Activated naive CD8-positive, alpha-beta T cell treated with anti-CD3 and anti-CD28 coated beads, Interleukin-2, amount 50 U/mL, for 24 hours (primary cell): ENCODE results near the gene KCNQ1.

Experiments used
- ATAC-seq: fragments of 150-1000 bp; cut with Tn5 transposase; one replicate; pipeline ENCODE4 v1.10.0; 2021
- DNase-seq: peaks from one replicate; pipeline ENCODE4 v3.0.0; 2021
- H3K27ac Mint-ChIP-seq: one replicate; pipeline ENCODE4 v1.8.0; 2021; ENCODE audit warnings: mild to moderate bottlenecking, mixed read lengths
- H3K27me3 Mint-ChIP-seq: one replicate; pipeline ENCODE4 v1.8.0; 2021; ENCODE audit warnings: mixed read lengths
- H3K36me3 Mint-ChIP-seq: one replicate; pipeline ENCODE4 v1.8.0; 2021; ENCODE audit warnings: low read depth, mixed read lengths
- H3K4me1 Mint-ChIP-seq: one replicate; pipeline ENCODE4 v1.8.0; 2021; ENCODE audit warnings: mixed read lengths
- H3K4me3 Mint-ChIP-seq: one replicate; pipeline ENCODE4 v1.8.0; 2021; ENCODE audit warnings: mild to moderate bottlenecking, moderate library complexity, mixed read lengths
- H3K9me3 Mint-ChIP-seq: one replicate; pipeline ENCODE4 v1.8.0; 2021; ENCODE audit warnings: mixed read lengths

KCNQ1 gene

DNA sequence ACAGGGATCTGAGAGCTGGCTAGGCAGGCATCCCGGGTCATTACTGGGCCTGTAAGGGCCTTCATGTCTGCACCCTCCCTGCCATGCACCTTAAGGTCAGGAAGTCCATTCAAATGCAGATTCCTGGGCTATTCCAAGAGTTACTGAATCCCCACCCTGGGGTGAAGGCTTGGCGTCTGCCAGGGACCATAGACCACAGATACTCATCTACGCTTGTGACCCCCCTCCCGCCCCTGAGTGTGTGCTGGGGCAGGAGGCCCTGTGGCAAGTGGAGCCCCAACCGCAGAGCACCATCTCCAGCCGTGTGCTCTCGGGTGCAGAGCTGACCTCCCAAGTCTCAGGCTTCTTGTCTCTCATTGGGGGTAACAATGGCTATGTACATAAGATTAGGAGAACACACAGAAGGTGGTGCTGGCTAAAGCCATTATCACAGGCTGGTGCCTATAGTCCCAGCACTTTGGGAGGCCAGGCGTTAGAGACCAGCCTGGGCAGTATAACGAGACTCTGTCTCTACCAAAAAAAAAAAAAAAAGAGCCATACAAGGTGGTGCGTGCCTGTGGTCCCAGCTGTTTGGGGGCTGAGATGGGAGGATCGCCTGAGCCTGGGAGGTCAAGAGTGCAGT, 274.1 kb downstream of the KCNQ1 start:
- DNase-seq (no peak), ATAC-seq (no peak)
- Mint-ChIP-seq H3K27me3 (no peaks in the 10 kb centered on the region), H3K4me3 (no peak overlapping the region), H3K27ac (no peak overlapping the region), H3K4me1 (no peaks in the 10 kb centered on the region), H3K9me3 (no peaks in the 10 kb centered on the region), H3K36me3 (no peaks in the 10 kb centered on the region)

DNA sequence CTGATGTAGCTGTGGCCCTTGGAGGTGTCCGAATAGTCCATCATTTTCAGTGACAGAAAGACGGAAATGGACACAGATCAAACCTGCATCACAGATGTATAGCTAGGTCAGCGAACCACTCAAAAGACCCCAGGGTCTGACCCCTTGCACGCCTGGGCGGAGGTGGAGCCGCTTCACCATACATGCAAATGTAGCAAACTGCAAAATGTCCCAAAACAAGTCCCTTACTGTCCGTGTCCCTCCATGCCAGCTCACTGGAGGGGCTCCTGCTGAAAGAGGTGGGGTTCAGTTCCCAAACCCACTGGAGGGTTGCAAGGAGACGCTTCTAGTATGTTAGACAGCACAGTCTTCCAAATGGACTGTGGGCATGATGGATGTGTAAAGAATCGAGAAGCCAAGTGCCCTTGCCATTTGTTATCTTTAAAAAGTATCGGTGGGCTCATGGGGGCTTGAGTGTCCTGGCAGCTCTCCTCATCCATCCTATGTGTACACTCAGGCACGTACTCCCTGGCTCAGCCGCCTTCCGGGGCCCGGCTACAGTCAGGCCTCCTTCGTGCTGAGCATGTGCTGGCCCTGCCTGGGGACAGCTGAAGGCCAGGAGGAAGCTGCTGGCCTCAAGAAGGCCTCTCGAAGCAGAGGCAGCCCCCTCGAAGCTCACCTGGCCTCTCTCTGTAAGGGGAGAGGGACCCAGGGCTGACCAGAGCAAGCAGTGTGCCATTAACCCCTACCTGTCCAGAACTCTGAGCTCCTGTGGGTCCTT, 275.2 kb downstream of the KCNQ1 start:
- Mint-ChIP-seq H3K27me3 (no peaks in the 10 kb centered on the region), H3K36me3 (no peaks in the 10 kb centered on the region), H3K4me3 (no peak overlapping the region), H3K27ac (no peak overlapping the region), H3K9me3 (no peaks in the 10 kb centered on the region), H3K4me1 (no peaks in the 10 kb centered on the region)
- ATAC-seq, result no peak
- no peak for DNase-seq

DNA sequence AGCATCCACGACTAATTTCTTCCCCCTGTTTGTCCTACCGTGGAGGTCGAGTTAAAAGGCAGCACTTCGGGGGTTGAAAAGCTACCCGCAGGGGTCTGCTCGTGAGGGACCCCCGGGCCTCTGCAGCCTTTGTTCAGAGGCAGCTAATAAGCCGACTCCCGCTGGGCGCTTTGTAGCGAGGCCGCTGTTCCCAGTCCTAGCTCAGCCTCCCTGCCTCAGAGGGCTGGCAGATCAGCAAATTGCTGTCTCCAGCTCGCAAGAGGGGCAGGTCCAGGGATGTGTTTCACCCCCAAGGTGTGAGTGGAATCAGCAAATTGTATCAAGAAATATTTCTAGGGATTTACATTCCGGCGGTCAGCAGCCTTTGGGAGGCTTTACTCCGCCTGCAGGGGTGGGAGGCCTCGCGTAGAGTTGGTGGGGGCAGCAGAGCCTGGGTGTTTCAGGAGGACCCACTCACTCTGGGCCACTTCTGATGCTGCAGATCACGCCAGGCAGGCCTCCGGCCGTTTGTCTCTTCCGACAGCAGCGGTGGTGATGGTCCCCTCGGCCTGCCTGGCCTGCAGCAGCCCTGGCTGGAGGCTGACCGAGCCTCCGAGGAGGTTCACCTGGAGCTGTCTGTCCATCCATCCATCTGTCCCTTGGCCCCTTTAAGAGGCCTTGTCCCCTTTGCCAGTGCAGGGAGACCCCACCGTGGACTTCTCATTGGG, 276.6 kb downstream of the KCNQ1 start:
- H3K4me3 Mint-ChIP-seq, result no peak overlapping the region
- no peaks in the 10 kb centered on the region for H3K27me3 Mint-ChIP-seq
- H3K9me3 Mint-ChIP-seq, result no peaks in the 10 kb centered on the region
- H3K4me1 Mint-ChIP-seq, result no peaks in the 10 kb centered on the region
- ATAC-seq (no peak), DNase-seq (no peak)
- no peak overlapping the region for H3K27ac Mint-ChIP-seq
- H3K36me3 Mint-ChIP-seq, result no peaks in the 10 kb centered on the region

DNA sequence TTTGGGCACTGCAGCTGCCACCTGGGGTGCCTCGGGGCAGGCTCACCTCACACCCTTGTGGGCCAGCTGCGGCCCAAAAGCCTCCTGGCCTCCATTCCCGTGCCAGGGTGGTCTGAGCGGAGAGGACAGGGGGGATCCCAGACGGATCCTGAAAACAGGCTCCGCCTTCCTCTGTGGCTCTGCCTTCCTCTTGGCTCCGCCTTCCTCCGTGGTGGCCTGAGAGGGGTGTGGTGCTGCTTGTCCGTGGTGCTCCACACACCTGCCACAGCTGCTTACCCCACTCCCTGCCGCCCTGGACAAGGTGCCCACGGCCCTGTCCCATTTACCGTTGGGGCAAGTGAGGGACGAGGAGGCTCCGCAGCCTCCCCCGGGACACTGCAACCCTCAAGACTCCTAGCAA, 278.1 kb downstream of the KCNQ1 start:
- Mint-ChIP-seq H3K9me3 (no peaks in the 10 kb centered on the region), H3K4me3 (no peak overlapping the region), H3K27me3 (no peaks in the 10 kb centered on the region), H3K4me1 (no peaks in the 10 kb centered on the region), H3K36me3 (no peaks in the 10 kb centered on the region), H3K27ac (no peak overlapping the region)
- no peak for DNase-seq
- ATAC-seq, result no peak

DNA sequence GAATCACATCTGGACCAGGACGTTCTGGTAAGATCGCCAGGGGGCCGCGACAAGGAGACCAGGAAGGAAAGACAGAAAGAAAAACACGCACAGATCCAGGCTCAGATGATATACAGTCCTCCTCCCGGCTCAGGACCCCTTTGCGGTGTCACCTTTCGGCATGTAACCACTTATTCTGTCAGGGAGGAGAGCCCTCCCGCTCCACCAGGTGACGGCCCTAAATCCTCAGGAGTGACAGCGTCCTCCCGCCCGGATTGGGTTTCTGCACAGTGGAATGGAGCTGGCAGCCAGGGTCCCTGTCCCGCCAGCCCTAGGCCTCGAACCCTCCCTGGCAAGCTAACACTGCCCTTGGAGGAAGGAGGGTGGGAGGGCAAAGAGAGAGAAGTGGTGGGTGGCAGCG, 279.3 kb downstream of the KCNQ1 start:
- no peaks in the 10 kb centered on the region for H3K36me3 Mint-ChIP-seq
- no peaks in the 10 kb centered on the region for H3K27me3 Mint-ChIP-seq
- no peak for DNase-seq
- no peak for ATAC-seq
- no peak overlapping the region for H3K27ac Mint-ChIP-seq
- H3K9me3 Mint-ChIP-seq, result no peaks in the 10 kb centered on the region
- H3K4me1 Mint-ChIP-seq, result no peaks in the 10 kb centered on the region
- H3K4me3 Mint-ChIP-seq, result no peak overlapping the region

DNA sequence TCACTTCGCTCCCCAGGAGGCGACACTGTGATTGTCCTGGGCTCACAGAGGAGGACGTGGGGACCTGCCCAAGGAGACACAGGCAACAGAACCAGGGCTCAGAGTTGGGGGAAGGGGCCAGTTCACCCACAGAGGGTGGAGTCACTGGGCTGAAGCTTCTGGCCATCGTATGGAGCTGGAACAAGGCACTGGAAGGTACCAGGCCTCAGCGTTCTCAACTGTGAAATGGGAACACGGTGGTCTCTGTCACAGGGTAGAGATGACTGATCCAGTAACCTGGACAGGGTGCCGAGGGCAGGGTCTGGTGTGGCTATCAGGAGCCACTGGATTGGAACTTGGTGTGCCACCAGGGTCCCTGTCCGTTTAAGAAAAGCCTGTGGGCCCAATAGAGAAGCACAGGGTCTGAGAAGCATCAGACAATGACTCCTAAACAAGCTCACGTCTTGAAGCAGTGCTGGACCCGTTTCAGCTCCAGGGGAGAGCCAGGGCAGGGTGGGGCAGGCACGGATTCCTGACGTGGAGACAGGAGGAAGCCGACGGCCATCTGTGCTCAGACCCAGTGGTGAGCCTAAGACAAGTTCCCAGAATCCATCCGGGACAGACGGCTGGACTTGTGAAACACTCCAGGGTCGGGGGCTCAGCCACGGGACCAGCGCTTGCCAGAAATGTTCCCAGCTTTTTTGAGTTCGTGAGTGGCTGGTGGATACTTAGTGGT, 280.0 kb downstream of the KCNQ1 start:
- Mint-ChIP-seq H3K27me3 (no peaks in the 10 kb centered on the region), H3K36me3 (no peaks in the 10 kb centered on the region), H3K9me3 (no peaks in the 10 kb centered on the region), H3K4me3 (no peak overlapping the region), H3K27ac (no peak overlapping the region), H3K4me1 (no peaks in the 10 kb centered on the region)
- no peak for ATAC-seq
- DNase-seq, result no peak

DNA sequence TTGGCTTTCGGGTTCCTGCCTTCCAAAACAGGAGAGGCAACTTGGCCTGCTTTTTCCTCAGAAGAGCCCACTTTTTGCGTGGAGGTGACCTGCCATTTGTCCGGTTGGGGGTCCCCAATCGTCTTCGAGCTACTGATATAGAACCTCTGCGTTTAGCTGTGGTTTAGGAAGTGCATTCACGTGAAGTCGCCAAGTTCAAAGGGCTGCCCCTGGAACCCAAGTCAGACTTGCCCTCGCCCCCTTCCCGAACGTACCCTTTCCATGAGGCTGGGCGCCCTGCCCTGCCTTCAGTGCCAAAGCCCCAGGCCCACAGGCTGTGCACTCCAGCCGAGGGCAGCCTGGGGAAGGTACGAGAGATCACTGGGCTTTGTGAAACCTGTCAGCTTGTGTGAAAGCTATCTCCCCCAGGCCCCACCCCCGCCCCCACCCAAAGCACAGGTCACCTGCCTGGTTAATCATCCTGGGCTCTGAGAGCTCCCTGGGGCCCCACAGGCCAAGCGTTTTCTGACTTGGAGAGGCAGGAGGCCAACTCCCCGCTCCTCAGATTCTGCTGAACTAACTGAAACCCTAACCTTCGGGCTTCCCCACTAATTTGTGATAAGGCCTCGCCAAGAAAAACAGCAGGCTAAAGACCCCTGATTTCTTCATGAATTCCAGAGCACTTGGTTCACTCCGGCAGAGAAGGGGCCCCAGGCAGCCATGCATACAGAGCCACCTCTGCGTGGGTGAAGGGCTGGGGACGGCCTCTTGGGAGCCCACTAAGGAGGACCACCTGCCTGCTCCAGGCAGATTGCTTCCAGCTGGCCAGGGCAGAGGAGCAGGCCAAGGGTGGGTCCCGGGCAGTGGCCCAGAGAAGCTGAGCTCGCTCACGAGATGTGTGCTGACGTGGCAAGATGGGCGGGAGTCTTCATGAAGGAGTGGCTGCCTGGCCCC, 280.8 kb downstream of the KCNQ1 start:
- Mint-ChIP-seq H3K4me3 (no peak overlapping the region), H3K27ac (no peak overlapping the region), H3K9me3 (no peaks in the 10 kb centered on the region), H3K36me3 (no peaks in the 10 kb centered on the region), H3K27me3 (no peaks in the 10 kb centered on the region), H3K4me1 (no peaks in the 10 kb centered on the region)
- ATAC-seq, result no peak
- DNase-seq, result no peak

DNA sequence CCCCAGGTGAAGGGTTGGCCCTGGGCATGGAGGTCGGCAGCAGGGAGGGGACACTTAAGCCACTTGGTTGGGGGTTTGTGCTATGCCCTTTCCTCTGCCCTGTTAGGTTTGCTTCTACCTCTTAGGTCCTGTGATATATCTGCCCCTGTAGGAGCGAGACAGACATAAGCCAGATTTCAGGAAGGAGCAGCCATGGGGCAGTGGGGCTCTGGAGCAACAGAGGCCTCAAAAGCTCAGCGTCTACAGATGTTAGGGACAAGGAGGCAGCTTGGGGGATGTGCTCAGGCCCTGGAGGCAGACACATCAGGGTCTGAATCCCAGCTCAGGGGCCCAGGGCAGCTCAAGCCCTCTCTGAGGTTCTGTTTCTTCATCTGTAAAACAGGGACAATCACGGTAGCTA, 282.2 kb downstream of the KCNQ1 start:
- no peak overlapping the region for H3K27ac Mint-ChIP-seq
- no peaks in the 10 kb centered on the region for H3K9me3 Mint-ChIP-seq
- DNase-seq (no peak), ATAC-seq (no peak)
- no peaks in the 10 kb centered on the region for H3K4me1 Mint-ChIP-seq
- no peak overlapping the region for H3K4me3 Mint-ChIP-seq
- H3K27me3 Mint-ChIP-seq, result no peaks in the 10 kb centered on the region
- H3K36me3 Mint-ChIP-seq, result no peaks in the 10 kb centered on the region

DNA sequence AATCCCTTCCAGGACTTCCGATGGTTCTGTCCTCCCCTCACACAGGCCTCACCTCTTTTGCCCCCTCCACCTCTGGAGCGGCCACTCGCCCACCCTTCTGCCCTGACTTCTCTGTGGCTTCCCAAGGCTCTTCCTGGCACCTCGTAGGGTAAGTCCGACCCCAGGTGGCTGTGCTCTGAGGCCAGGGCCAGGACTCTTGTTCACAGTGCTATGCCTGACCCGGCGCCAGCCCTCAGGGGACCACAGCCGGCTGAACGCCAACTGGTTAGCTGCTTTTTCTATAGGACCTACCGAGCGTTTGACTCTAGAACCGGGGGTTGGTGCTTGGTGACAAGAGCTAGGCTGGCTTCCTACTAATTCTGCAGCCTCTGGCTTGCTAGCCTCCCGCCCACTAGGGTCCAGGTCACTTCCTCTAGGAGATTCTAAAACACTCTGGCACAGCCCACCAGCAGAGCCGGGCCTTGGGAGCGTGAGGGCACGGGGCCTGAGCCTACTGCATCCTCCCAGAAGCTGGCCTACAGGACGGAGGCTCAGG, 283.4 kb downstream of the KCNQ1 start:
- H3K36me3 Mint-ChIP-seq, result no peaks in the 10 kb centered on the region
- ATAC-seq (no peak), DNase-seq (no peak)
- no peaks in the 10 kb centered on the region for H3K4me1 Mint-ChIP-seq
- H3K4me3 Mint-ChIP-seq, result no peak overlapping the region
- H3K27me3 Mint-ChIP-seq, result no peaks in the 10 kb centered on the region
- no peak overlapping the region for H3K27ac Mint-ChIP-seq
- H3K9me3 Mint-ChIP-seq, result no peaks in the 10 kb centered on the region

DNA sequence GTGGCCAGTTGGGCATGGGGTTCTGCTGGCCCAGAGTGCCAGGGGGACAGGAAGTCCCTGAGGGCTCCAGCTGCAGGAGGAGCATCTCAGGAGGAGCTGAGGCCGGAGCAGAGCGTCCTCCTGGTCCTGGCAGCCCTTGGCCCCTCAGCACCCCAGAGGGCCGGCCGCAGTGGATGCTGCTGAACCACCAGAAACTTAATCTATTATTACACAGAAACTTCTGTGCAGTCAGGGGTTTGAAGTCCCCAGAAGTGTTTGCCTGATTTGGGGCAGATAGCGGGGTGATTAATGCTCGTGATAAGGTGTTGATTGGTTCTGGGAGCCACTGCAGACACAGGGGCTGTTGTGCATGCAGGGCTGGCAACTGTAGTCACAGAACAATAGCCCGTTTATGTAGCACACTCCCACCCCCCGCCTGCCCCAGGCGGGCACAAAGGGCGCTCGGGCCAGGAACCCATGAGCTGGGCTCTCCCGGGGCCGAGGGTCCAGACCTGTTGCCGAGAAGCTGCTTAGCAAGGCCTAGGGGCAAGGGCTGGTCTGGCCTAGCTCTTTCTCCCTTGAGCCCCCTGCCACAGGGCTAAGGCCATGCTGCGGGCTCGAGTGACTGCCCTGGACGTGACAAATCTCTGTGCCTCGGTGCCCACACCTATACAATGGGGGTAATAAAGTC, 284.0 kb downstream of the KCNQ1 start:
- no peaks in the 10 kb centered on the region for H3K27me3 Mint-ChIP-seq
- H3K27ac Mint-ChIP-seq, result no peak overlapping the region
- H3K4me1 Mint-ChIP-seq, result no peaks in the 10 kb centered on the region

DNA sequence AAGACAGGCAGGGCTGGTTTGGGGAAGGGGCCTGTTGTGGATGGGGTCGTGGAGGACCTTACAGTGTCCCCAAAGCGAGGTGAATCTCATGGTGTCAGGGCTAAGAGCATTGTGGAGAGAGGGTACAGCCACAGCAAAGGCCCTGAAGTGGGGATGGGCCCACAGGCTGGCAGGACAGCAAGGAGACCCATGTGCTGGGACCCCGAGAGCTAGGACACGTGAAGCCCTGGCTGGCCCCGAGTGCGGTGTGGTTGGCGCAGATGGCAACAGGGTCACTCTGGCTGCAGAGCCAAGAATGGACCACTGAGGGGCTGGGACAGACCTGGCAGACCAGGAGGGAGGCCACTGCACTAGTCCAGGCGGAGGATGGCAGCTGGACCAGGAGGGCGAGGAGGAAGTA, 285.0 kb downstream of the KCNQ1 start:
- DNase-seq, result no peak
- Mint-ChIP-seq H3K36me3 (no peaks in the 10 kb centered on the region), H3K9me3 (no peaks in the 10 kb centered on the region), H3K27ac (no peak overlapping the region), H3K27me3 (no peaks in the 10 kb centered on the region), H3K4me1 (no peaks in the 10 kb centered on the region), H3K4me3 (no peak overlapping the region)
- ATAC-seq, result no peak

More for the DNA sequence above, 284.0 kb downstream of the KCNQ1 start:
- DNase-seq (no peak), ATAC-seq (no peak)
- H3K9me3 Mint-ChIP-seq, result no peaks in the 10 kb centered on the region
- no peak overlapping the region for H3K4me3 Mint-ChIP-seq
- no peaks in the 10 kb centered on the region for H3K36me3 Mint-ChIP-seq

DNA sequence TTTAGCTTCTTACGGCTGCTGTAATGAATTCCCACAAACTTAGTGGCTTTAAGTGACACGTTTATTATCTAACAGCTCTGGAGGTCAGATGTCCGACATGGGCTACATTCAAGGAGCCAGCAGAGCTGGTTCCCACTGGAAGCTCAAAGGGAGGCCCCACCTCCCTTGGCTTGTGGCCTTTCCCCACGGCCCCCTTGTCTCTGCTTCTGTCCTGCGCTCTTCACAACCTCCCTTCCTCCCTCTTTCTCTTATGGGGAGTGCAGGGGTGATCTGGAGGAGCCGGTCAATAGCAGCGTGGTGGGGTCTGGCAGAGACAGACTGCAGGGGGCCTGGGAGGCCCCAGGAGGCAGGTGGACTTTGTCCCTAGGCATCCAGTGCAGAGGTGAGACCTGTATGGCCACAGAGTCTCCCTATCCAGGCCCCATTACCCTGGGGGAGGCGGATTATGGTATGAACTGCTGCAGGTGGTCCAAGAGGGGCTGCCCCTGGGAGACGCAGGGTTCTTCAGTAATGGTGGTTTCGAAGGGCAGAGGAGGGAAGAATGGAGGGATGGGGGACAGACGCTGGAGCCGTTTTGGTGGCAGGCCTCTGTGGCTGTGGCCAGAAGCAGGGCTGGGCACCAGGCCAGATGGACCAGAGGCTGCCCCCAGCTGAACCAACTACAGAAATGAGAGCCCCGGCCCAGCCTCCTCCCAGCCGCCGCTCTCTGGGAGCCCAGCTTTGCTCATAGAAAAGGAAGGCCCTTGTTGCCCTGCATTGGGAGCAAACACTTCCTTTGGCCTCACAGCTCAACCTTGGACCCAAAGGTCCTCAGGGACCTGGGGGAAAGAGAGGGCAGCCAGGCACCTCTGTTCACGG, 285.7 kb downstream of the KCNQ1 start:
- no peaks in the 10 kb centered on the region for H3K36me3 Mint-ChIP-seq
- DNase-seq (no peak), ATAC-seq (no peak)
- no peak overlapping the region for H3K27ac Mint-ChIP-seq
- H3K4me3 Mint-ChIP-seq, result no peak overlapping the region
- H3K27me3 Mint-ChIP-seq, result no peaks in the 10 kb centered on the region
- H3K4me1 Mint-ChIP-seq, result no peaks in the 10 kb centered on the region
- H3K9me3 Mint-ChIP-seq, result no peaks in the 10 kb centered on the region
